Suppressor macrophage (primary cell): Measurements from ENCODE around the gene GRM4.

ENCODE experiments used
- DNase-seq, 4 experiments: peaks; one replicate each; pipeline ENCODE4 v3.0.0-alpha.2; 2020 to 2022

The GRM4 gene

GRCh38 chr6:33976437-33977360 is 169.2 kb downstream of the GRM4 start:
- DNase-seq, result no peak

- DNase-seq, result no peak
Measured at GRCh38 chr6:33975661-33976436, 170.0 kb downstream of the GRM4 start.

GRCh38 chr6:33974471-33974870 is 171.4 kb downstream of the GRM4 start:
- no peak for DNase-seq

GRCh38 chr6:33974030-33974429 is 171.9 kb downstream of the GRM4 start:
- no peak for DNase-seq

GRCh38 chr6:33971580-33971979 is 174.3 kb downstream of the GRM4 start:
- DNase-seq, result no peak
